GM13977 (cell line): Measurements from ENCODE around the gene ORM1.

Experiments used
- DNase-seq: peaks from one replicate; pipeline ENCODE4 v3.0.0; 2012; ENCODE audit warnings: low spot score
- CTCF ChIP-seq: IDR thresholded peaks from 2 replicates; pipeline ENCODE4 v1.5.1; 2012; ENCODE audit warnings: mild to moderate bottlenecking, control low read depth; ENCODE audit not compliant: insufficient read depth; ENCODE audit errors: extremely low read depth, missing control alignments
- in situ Hi-C: fragments of 300-500 bp; cut with MboI; formaldehyde crosslinking; loops from one replicate; pipeline ENCODE4 v1.12.0; 2022; ENCODE audit warnings: low sequenced_read_pairs, low pct_unique_long_range_greater_than_20kb, mixed read lengths, inconsistent platforms; ENCODE audit not compliant: unreplicated experiment

Gene ORM1

GRCh38 chr9:114375386-114376175, 52.7 kb downstream of the ORM1 start:
- in situ Hi-C loops: no loop called here
- DNase-seq: no peak
- TF ChIP-seq CTCF: no peak
